ENCODE data around the gene PGP.

PGP gene

DNA sequence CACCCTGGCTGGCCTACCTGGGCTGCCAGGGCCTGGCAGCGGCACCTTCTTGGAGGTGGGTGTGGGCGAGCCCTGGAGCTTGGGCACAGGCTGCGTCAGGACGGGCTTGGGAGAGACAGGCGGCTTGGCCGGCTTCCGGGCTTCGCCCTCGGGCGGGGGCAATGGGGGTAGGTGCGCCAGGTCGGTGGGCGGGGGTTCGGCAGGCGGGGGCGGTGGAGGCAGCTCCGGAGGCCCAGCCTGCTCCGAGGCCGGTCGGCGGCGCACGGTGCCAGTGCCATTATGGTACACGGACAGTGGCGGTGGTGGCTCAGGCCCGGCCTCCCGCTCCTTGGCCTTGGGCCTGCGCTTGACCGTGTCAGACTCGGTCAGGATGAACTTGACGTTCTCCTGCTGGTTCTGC, 35.1 kb downstream of the PGP start:
- DNase-seq, result no peak

- DNase-seq, result no peak
These were observed 35.5 kb downstream of the PGP start for GRCh38 chr16:2179107-2179501.

GRCh38 chr16:2178321-2179106, 36.1 kb downstream of the PGP start:
- no peak for DNase-seq

- no peak for DNase-seq
These were observed 37.1 kb downstream of the PGP start for GRCh38 chr16:2177561-2177960.

- no peak for DNase-seq
These were observed 37.5 kb downstream of the PGP start for GRCh38 chr16:2177101-2177500.

GRCh38 chr16:2176047-2176446, 38.6 kb downstream of the PGP start:
- DNase-seq, result no peak

DNA sequence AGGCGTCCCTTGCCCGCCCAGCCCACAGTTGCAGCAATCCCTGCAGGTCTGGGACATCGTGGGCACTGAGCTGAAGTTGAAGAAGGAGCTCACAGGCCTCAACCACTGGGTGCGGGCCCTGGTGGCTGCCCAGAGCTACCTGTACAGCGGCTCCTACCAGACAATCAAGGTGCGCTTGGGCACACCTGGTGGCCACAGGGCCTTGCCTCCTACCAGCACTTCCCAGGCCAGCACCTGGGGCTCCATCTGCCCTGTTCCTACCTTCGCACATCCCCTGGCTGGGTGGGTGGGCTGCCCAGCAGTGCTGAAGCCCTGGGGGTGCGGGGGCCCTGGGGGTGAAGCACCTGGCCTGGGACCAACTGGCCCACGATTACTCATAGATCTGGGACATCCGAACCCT, 39.2 kb downstream of the PGP start:
- no peak for DNase-seq

DNA sequence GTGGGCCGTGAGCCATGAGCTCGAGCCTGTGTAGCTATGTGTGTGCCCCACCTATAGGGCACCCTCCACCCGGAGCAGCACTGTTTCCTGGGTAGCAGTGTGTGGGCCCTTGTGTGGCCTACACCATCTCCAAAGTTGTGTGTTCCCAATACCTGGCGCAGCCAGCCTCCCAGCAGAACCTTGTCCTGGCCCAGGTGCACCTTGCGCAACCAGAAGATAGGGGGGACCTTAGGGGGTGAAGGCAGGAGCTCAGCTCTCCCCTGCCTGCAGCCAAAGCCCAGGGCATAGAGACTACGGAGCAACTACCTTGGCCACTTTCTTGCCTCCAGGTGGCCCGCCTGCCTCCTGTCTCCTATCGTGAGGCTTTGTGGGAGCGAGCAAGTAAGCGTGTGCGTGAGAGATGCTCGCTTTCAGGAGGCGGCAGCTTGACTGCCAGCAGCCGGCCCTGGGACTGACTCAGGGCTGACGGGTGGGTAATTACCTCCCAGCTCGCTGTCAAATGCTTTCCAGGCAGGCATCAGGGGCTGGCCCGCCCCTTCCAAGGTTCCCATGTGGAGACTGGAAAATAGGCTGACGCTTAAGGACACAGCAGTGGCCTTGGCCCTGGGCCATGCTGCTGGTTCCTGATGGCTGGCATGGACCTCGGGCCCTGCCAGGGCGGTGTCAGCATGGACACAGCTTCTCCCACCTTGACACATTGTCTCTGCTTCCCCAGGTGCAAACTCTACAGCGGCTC, 40.1 kb downstream of the PGP start:
- no peak for DNase-seq

DNA sequence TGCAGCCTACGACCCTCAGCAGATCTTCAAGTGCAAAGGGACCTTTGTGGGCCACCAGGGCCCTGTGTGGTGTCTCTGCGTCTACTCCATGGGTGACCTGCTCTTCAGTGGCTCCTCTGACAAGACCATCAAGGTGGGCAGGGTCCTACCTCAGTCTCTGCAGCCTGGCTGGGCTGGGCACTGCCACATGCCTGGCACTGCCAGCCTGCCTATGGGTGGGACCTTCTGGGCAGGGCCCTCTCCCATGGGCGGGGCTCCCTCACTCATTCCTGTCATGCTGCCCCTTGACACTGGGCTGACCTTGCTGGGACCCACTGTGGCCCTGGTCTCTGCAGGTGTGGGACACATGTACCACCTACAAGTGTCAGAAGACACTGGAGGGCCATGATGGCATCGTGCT, 40.7 kb downstream of the PGP start:
- DNase-seq, result no peak

DNA sequence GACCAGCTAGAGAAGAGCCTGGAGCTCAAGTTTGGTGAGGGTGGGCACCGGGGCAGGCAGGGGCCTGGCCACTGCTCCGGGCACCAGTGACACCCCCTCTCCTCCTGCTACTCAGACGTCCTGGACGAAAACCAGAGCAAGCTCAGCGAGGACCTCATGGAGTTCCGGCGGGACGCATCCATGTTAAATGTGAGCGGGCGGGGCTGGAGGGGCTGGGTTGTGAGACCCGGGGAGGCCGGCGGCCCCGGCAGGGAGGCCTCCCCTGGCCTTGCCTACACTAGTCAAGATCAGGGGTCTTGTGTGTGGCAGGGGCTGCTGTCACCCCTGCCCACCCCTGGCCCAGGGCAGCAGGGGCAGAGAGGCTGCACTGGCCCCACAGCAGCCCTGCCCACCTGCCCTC, 41.3 kb downstream of the PGP start:
- DNase-seq, result no peak

DNA sequence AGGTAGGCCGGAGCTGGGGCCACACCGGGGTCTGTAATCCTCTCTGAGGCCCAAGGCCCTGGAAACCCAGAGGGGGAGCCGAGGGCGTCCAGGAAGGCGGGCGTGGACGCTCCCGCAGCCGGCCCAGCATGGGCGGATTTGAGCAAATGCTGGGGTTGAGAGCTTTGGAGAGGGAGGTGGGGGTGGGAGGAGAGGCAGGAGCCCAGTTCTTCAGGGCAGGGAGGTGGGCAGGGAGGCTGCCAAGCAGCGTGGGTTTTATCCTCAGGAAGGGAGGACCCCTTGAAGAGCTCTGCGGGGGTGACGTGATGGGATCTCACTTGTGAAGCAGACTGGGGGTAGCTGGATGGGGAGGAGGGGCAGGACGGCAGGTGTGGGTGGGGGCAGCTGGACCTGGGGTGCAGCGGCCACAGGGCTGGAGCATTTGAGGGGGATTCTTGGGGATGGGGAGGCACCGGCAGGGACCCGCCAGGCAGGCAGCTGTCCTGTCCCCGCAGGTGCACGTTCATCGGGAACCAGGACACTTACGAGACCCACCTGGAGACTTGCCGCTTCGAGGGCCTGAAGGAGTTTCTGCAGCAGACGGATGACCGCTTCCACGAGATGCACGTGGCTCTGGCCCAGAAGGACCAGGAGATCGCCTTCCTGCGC, 41.8 kb downstream of the PGP start:
- no peak for DNase-seq

DNA sequence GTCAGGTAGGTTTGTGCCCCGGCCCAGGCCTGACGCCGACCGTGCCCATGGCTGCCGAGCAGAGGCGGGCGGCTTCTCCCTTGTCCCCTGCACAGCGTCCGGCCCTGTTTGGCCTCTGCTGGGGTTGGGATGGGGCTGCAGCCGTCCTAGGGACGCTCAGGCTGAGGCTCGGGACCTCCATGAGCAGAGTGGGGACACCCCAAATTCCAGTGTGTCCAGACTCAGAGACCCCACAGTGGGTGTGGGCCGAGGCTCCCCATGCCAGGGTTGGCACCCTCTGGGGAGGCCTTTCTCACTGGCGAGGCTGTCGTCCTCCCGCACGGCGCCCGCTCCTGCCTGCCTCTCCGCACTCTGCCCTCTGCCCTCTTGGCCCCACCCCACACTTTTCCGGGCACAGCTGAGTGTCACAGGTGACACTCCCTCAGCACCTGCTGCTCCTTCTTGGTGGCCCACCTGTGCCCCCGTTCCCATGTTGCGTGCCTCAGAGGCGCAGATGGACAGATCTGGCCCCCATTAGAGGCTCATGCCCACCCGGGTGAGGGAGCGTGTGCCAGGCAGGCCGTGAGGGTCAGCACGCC, 43.0 kb downstream of the PGP start:
- DNase-seq, result no peak

- DNase-seq, result no peak
These were observed 43.8 kb downstream of the PGP start for GRCh38 chr16:2170587-2171435.

- DNase-seq, result no peak
These were observed 44.6 kb downstream of the PGP start for GRCh38 chr16:2170080-2170479.

GRCh38 chr16:2167068-2167638, 47.5 kb downstream of the PGP start:
- no peak for DNase-seq

DNA sequence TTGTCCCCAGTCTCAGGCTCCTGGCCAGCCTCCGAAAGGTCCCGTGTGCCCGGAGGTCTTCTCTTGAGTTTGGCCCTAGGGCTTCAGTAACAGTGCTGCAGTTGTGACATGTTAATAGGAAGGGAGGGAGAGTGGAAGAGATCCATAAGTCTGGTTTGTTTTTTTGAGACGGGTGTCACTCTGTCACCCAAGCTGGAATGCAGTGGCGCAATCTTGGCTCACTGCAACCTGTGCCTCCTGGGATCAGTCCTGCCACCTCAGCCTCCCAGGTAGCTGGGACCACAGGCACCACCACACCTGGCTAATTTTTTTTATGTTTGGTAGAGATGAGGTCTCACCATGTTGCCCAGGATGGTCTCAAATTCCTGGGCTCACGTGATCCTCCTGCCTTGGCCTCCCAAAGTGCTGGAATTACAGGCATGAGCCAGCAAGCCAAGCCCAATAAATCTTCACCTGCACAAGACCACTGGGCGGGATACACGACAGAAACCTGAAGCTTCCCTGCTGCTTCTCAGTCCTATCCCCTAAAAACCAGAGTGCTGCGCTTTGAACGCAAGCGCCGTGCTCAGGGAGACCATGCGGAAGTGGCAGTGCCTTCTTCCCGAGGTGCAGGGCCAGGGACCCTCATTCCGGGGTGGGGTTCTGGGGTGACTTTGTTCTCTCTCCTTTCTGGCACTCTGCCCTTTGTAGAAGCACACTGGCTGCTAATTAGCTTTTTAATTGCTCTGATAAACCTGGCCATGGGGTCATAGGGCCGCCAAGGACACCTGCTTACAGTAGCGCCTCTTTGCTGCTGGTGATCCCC, 48.2 kb downstream of the PGP start:
- DNase-seq, result no peak

GRCh38 chr16:2165861-2166260, 48.8 kb downstream of the PGP start:
- no peak for DNase-seq

DNA sequence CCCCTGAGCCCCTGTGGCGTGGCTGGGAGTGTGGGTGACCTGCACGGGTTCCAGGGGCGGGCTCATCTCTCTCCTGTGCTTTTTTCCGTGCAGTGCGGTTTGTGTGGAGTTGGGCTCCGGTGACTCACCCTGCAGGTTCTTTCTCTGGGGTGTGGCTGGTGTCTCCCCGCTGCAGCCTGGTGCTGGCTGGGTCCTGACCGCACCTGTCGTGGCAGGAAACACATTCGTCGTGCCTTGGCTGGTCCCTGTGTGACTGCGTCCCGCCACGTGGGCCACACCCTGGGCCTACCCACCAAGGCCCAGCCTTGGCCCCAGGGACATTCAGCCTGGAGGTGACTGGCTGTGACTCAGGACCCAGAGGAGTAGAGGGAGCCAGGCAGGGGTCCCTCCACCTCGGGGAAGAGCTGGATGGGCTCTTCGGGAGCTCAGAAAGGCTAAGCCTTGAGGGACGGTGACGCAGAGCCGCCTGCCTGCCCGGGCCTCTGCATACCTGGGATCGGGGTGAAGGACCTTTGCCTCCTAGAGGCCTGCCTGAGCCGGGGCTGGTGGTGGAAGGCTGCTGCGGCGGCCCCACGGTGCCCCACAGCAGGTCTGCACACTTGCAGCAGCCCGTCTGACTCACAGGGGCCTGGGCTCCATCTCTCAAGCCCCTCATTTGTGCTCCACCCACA, 51.3 kb downstream of the PGP start:
- no peak for DNase-seq

DNA sequence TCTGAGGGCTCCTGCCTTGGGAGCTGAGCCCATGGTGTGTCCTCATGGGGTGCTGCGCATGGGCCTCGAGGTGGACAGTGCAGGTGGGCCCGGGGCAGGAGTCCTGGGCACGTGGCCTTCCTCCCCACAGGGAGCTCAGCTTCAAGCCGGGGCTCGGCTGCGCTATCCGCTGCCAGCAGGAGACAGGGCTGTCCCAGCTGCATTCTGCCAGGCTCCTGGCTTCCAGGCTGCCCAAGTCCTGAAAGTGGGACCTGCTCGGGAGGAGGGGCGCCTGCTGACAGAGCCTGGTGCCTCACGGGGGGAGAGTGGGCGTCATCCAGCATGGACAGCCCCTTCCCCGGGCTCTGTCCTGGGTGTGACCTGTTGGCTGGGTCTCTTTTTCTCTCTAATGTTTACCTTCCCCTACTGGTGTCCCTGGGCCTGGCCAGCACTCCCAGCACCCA, 51.9 kb downstream of the PGP start:
- DNase-seq, result no peak

DNA sequence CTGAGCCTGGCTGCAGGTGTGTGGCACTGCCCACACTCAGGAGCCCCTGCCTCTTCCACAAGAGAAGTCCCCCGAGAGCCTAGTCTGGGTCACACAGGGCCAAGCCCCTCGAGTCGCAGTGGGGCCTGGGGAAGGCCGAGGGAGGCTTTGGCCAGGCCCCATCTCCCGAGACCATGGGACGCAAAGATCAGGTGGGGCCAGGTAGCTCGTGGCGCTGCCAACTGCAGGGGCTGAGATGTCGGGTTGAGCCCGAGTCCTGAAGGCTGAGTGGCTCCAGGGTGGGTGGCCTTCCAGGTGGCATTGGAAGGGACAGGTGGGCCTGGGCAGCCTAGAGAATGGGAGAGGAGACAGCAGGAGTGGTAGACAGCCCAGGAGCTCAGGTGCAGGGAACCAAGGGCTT, 52.7 kb downstream of the PGP start:
- DNase-seq, result no peak

All from NCI-H187 treated with DMSO at 0.1 percent for 48 hours (cell line).